GM12872 (cell line): ENCODE results near the gene AFDN.

Experiments
- TF ChIP-seq, protein P1 (sequence below): IDR thresholded peaks from 3 replicates; pipeline ENCODE4 v1.5.1; 2011; ENCODE audit warnings: low read depth, mild to moderate bottlenecking, low read length, moderate library complexity; ENCODE audit not compliant: insufficient read depth

Gene AFDN

DNA sequence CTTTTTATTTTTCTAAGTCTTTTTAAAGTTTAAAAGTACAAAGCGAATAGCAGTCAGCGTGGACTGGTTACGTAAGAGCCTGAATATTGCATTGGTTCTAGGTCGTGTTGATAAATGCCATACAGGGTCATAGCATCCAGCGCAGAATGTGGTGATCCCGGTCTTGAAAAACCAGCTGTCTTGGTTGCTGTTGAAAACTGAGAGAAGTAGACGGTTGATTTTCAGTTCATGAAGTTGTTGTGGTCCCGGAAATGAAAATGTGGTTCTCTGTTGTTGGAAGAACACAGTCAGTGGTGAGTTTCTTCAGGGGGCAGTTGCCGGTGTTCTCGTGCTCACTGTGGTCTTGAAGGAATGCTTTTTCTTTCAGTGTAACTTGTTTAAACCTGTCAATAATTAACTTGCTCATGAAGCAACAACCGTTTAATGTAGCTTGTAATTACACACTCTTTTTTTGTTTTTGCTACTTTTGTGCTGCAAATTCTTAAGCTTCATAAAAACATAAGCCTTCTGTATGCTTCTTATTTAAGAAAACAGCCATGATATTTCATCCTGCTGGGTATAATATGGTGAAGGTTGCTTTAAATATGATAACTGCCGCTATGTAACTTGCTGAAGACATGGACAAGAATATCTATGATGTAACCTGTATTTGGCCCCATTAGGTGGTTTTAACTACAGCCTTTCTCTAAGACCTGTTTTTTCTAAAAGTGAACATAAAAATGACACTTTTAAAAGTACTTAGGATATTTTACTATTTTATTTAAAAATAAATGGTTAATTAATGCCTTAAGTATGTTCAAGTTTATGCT lies 106.0 kb downstream of the AFDN start:
- TF ChIP-seq, protein P1, sequence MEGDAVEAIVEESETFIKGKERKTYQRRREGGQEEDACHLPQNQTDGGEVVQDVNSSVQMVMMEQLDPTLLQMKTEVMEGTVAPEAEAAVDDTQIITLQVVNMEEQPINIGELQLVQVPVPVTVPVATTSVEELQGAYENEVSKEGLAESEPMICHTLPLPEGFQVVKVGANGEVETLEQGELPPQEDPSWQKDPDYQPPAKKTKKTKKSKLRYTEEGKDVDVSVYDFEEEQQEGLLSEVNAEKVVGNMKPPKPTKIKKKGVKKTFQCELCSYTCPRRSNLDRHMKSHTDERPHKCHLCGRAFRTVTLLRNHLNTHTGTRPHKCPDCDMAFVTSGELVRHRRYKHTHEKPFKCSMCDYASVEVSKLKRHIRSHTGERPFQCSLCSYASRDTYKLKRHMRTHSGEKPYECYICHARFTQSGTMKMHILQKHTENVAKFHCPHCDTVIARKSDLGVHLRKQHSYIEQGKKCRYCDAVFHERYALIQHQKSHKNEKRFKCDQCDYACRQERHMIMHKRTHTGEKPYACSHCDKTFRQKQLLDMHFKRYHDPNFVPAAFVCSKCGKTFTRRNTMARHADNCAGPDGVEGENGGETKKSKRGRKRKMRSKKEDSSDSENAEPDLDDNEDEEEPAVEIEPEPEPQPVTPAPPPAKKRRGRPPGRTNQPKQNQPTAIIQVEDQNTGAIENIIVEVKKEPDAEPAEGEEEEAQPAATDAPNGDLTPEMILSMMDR, result no peak

DNA sequence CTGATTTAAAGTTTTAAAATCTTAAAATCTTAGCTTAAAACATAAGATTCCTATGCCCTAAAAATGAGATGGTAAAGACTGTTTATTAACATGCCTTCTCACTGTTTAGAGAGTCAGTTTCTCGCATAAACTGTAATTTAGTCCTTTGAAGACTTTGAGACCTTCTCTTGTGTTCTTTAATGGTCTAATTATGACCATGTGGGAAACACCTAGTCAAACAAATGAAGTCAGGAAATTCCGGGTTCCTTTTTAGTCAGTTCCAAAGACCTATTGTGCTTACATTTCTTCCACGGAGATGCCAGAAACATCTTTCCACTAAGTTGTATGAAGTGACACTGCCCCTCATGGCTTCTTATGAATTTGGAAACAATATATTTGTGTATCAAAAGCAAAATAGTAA lies 106.6 kb downstream of the AFDN start:
- TF ChIP-seq, protein P1, result no peak

DNA sequence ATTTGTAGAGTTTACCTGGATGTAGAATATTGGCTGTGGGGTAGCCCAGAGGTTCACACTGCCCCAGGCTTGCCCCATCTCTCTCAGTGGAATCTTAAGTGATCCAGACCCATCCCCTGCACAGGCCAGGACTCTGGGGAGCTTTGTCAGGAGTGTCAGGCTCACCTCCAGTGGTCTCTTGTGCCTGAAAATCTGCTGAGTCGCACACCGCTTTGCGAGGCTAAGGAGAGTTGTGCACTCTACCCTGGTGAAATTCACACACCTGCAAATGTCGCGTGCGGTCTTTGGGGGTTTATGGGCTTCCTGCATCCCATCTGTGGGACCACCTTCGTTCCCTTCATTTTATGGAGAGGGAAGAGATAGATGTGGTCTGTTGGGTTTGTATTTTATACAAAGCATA lies 107.1 kb downstream of the AFDN start:
- TF ChIP-seq, protein P1, result no peak

DNA sequence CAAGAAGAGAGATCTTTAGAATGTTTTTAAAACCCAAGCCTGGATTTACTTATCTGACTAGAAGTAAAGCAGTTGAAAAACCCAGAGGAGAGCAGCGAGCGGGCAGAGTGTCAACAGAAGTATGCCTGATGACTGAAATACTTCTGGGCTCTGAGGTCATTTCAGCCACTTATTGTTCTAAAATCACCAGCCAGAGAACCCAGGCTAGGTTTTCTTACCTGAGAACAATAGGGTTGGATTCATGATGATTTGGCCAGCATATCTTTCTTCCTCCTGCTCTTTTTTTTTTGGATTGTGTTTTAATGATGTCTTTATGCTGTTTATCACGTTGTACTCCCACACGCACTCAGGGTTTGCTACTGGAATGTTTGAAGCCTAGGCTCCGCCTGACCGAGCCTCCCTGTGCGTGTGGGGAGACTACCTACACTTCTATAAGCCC lies 107.7 kb downstream of the AFDN start:
- TF ChIP-seq, protein P1, result no peak

DNA sequence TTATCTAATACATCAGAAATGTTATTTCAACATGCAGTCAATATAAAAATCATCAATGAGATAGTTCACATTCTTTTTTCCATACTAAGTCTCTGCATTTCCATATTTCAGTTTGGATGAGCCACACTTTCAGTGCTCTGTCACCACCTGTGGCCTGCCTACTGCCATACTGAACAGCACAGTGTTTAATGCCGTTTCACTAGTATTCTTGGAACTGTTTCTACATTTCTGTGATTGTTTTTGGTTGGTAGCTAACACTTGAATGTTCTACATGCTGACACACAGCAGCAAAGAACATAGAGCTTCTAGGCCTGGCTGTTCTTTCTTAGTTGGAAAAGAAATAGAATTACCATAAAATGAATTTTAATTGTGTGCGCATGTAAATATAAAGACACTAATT lies 109.3 kb downstream of the AFDN start:
- TF ChIP-seq, protein P1, result no peak

DNA sequence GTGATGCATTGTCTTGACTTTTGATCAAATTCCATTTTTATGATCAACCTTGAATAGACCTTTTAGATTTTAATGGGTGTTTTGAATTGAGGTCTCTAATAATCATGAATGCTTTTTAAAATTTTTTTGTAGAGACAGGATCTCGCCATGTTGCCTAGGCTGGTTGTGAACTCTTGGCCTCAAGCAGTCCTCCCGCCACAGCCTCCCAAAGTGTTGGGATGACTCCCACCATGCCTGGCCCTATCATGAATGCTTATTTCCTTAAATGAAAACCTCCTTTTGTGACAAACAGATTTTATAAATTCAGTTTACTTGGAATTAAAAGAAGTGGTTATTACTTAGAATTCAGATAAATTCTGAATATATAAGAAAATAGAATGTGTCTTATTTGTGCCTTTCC lies 110.6 kb downstream of the AFDN start:
- TF ChIP-seq, protein P1, result no peak

DNA sequence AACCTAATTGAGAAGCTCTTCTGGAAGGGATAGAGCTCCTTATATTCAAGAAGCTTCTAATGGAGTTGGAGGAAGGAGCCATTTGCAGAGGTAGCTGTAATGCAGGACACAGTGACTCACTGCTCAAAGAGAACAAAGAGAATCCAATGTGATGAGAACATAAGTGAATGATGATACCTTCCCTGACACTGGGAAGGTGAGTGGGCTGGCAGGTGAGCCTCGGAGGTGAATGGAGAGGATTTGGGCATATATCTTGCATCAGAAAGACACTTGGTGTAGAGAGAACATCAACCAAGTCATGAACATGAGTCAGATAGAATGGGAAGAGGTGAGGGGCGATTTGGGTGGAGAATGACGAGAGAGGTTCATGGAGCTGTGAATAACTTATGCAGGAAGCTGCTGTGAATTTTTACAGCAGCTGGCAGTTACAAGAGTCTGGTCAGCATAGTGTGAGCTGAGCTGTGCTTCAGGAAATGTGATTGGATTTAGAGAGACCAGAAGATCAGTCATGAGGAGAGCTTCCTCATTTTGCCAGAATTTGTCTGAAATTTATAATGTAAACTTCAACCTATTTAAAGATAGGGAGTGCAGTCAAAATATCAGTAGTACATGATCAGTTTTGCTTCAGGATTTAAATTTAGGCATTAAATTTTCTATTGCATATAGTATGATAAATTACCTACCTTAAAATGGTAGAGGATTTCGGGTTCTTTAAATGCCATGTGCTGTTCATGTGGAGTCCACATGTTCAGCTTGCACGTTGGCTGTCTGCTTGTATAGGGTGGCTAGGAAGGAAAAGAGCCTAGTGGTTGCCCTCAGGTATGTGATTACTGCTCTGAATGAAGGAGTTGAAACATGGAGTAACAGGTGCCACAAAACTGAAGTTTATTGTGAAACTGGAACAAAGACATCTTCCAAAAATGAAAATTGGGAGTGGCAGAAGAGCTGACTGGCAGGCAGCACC lies 111.5 kb downstream of the AFDN start:
- TF ChIP-seq, protein P1, result no peak
